Mononuclear cell (primary cell): ENCODE results near the gene PLOD1. TPM values are rescaled to one million over a fixed set of nuclear protein-coding genes. Genes with fewer than 3 reads are reported as not detected.

Experiments
- H3K27me3 ChIP-seq: 2 replicates; pipeline ENCODE4 v1.6.0; 2011; ENCODE audit warnings: low read length, control low read depth; ENCODE audit not compliant: insufficient read depth
- H3K4me1 ChIP-seq: 2 replicates; pipeline ENCODE4 v1.5.1; 2011; ENCODE audit warnings: mild to moderate bottlenecking, low read length, control low read depth; ENCODE audit not compliant: insufficient read depth
- H3K4me3 ChIP-seq: 2 replicates; pipeline ENCODE4 v1.5.1; 2011; ENCODE audit warnings: mild to moderate bottlenecking, low read length, moderate library complexity
- H3K9me3 ChIP-seq: 2 replicates; pipeline ENCODE4 v1.5.1; 2011; ENCODE audit warnings: low read depth, mild to moderate bottlenecking, control low read depth, low read length
- total RNA-seq: library from RNA; depleted of rRNA; stranded (reverse); fragments of >200 nt; gene quantifications from one replicate; pipeline ENCODE4 v1.2.3, GENCODE V29; 2012

The PLOD1 gene
- total RNA-seq, 1 donor, result 21.8 TPM

DNA sequence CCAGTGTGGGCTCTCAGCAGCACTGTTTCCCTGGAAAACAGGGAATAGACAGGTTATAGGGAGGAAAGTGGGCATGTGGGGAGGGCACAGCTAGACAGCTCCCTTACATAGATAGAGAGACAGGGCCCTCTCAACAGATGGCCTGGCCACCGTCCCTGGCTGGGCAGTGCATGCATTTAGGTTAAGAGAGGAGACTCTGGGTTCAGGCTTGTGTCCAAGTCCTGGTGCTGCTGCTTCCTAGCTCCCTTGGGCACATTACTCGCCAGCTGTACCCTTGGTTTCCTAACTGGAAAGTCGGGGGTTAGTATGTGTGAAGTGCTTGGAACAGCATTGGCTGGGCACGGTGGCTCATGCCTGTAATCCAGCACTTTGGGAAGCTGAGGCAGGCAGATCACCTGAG, 9.1 kb downstream of the PLOD1 start:
- no peaks in the 10 kb centered on the region for H3K27me3 ChIP-seq
- no peaks in the 10 kb centered on the region for H3K4me1 ChIP-seq
- no peaks in the 10 kb centered on the region for H3K9me3 ChIP-seq
- H3K4me3 ChIP-seq, result no peak overlapping the region

DNA sequence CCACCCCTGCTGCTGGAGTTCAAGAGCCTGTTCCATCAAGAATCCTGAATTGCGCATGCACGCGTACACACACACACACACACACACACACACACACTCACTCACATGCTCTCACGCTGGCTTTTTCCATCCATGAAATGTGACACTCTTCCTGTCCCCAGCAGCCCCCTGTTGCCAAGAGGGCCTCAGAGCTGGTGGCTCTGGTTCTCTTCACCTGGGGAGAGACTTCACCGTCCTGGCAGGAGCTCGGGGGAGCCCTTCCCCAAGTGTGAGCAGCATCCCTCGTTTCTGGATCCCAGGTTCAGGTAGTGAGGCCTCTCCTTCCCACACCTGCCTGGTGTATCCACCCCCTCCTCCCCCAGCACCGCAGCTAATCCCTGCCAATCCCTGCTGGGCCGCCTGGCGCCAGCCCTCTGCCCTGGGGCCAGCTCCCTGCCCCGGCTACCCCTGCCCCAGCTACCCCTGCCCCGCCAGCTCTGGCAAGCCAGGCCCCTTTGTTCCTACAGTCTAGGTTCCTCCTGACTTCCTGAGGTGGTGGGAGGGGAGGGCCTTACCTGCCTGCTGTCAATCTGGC, 9.9 kb downstream of the PLOD1 start:
- no peak overlapping the region for H3K4me3 ChIP-seq
- H3K4me1 ChIP-seq, result no peaks in the 10 kb centered on the region
- no peaks in the 10 kb centered on the region for H3K27me3 ChIP-seq
- H3K9me3 ChIP-seq, result no peaks in the 10 kb centered on the region

DNA sequence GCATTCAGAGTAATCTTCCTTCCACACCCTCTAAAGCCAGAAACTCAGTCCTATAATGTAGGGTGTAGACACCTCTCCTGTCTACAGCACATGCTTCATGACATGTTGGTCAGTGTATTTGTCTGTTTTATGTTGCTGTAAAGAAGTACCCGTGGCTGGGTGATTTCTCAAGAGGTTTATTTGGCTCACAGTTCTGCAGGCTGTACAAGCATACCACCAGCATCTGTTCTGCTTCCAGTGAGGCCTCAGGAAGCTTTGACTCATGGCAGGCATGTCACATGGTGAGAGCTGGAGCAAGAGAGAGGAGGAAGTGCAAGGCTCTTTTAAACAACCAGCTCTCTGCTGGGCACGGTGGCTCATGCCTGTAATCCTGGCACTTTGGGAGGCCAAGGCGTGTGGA, 12.1 kb downstream of the PLOD1 start:
- Histone ChIP-seq H3K4me1 (no peaks in the 10 kb centered on the region), H3K4me3 (no peak overlapping the region)

DNA sequence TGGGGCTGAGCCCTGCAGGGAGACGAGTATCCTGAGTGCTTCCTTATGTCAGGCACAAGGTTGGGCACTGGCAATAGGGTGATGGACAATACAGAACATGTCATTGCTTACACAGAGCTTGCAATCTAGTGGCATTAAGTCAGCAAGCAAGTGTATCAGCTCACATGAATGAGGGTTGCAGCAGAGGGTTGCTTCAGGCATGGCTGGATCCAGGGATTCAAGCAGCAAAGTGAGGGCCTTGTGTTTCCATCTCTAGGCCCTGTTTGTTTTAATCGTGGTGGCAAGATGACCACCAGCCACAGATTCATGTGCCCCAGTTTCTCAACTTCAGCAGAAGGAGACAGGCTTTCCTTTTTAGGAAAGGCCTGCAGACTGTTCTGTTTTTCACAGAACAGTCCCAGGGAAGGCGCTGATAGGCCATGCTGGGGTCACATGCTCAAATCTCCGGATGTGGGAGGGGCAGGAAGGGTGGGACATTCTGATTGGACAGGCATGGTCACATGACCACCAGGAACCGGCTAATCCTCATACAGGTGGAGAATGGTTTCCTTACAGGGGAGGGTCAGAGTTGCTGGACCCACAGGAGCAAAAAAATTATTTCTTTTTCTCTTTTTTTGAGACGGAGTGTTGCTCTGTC, 14.4 kb downstream of the PLOD1 start:
- no peaks in the 10 kb centered on the region for H3K9me3 ChIP-seq
- no peak overlapping the region for H3K4me3 ChIP-seq
- H3K27me3 ChIP-seq, result no peaks in the 10 kb centered on the region
- H3K4me1 ChIP-seq, result no peaks in the 10 kb centered on the region

More for the DNA sequence above, 12.1 kb downstream of the PLOD1 start:
- no peaks in the 10 kb centered on the region for H3K27me3 ChIP-seq
- H3K9me3 ChIP-seq, result no peaks in the 10 kb centered on the region

DNA sequence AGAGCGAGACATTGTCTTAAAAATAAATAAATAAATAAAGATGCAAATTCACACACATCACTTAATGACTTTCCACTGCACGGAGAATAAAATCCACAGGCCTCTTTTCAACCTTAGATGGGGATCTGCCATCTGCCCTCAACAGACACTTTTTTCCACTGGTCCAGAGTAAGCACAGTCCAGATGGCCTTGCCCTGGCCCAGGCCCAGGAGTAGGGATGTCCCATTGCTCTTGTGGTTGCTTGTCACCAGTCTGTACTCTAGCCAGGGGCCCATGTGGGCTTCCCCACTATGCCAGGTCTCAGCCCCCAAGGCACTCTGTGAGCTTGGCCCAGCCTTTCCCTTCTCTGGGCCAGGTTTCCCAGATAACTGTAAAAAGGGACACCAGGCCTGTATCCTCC, 17.4 kb downstream of the PLOD1 start:
- H3K9me3 ChIP-seq, result no peaks in the 10 kb centered on the region
- H3K27me3 ChIP-seq, result no peaks in the 10 kb centered on the region
- peaks cover 14% of the 10 kb centered on the region for H3K4me1 ChIP-seq
- H3K4me3 ChIP-seq, result no peak overlapping the region

DNA sequence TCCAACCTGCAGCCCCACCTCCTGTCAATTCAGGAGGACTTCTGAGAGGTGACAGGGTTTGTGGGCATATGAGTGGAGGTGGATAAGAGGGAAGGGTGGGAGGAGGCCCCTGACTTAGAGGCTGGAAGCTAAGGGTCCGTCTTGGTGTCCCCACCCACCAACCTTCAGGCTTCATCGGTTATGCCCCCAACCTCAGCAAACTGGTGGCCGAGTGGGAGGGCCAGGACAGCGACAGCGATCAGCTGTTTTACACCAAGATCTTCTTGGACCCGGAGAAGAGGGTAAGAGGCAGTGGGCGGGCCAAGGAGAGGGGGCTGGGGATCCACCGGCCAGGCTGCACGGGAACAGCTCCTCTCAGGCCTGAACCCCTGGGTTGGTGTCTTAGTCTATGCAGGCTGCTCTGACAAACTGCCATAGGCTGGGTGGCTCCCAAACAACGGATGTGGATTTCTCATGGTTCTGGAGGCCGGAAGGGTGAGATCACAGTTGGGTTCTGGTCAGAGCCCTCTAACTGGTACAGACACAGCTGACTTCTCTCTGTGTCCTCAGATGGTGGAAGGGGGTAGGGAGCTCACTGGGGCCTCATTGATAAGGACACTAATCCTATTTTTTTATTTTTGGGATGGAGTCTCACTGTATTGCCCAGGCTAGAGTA, 18.1 kb downstream of the PLOD1 start:
- peaks cover 14% of the 10 kb centered on the region for H3K4me1 ChIP-seq
- no peaks in the 10 kb centered on the region for H3K27me3 ChIP-seq

DNA sequence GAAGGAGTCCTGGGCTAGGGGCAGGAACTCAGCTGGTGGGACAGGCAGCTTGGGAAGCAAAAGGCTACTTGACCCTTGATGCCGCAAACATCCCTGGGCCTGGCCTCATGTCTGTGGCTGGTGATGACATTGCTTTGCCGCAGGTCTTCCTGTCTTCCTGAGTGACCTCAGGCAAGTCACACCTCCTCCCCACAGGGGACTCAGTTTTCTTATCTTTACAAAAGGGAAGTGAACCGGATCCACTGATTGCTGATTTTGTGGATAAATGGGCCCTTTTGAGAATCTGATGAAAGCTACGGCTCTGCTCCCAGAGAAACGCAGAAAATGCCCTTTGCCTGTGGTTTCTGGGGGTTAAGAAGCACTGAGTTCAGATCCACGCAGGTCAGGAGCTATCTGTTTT, 20.7 kb downstream of the PLOD1 start:
- no peaks in the 10 kb centered on the region for H3K9me3 ChIP-seq
- no peaks in the 10 kb centered on the region for H3K27me3 ChIP-seq
- H3K4me1 ChIP-seq, result peaks cover 15% of the 10 kb centered on the region
- H3K4me3 ChIP-seq, result no peak overlapping the region

More for the DNA sequence above, 18.1 kb downstream of the PLOD1 start:
- Histone ChIP-seq H3K4me3 (no peak overlapping the region), H3K9me3 (no peaks in the 10 kb centered on the region)

DNA sequence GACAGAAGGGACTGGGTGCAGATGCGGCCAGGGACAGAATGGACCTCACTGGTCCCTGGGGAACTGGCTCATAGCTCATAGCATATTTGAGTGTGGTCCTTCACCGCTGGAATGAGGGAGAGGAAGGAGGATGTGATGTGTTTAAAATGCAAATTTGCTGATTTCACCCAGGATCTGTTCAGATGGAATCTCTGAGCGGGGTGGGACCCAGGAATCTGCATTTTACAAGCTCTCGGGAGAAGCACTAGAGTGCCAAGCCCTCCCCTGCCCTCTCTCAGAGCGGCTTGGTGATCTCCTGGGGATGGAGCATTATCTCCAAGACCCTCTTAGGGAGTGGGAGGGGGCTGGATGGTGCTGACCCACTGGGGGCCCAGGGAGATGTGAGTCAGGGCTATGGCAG, 22.9 kb downstream of the PLOD1 start:
- no peaks in the 10 kb centered on the region for H3K27me3 ChIP-seq
- H3K4me3 ChIP-seq, result no peak overlapping the region
- H3K9me3 ChIP-seq, result no peaks in the 10 kb centered on the region
- H3K4me1 ChIP-seq, result peaks cover 33% of the 10 kb centered on the region

DNA sequence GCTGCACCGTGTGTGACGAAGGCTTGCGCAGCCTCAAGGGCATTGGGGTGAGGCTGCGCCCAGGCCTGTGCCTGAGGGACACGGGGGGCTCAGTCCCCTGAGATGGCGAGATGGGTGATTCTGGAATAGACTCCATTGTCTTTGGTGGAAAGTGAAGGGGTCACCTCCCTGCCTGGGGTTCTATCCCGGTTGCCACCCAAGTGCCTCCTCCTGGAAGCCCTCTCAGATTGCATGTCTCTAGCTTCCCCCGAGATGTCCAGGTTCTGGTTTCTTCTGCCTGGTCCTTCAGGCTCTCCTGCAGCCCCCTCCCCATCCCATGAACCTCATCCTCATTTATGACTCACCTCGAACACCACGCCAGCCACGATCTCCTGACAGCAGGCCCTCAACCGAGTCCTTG, 23.4 kb downstream of the PLOD1 start:
- no peaks in the 10 kb centered on the region for H3K9me3 ChIP-seq
- H3K27me3 ChIP-seq, result no peaks in the 10 kb centered on the region
- peaks cover 33% of the 10 kb centered on the region for H3K4me1 ChIP-seq
- H3K4me3 ChIP-seq, result no peak overlapping the region

DNA sequence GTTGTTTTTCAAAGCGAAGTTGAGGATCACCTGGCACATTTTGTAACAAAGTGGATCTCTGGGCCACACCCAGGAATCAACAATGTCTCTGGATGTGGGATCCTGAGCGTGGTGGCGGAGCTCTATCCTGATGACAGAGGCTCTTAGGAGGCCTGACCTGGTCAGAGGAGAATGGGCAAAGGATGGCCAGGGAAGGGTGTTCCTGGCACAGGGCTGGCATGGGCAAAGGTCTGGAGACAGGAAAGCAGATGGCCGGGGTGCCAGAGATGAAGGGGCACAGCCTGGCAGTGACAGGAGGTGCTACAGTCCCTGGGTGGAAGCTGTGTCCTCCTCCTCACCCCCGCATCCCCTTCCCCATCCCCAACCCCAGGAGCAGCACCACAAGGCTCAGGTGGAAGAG, 25.8 kb downstream of the PLOD1 start:
- no peaks in the 10 kb centered on the region for H3K27me3 ChIP-seq

DNA sequence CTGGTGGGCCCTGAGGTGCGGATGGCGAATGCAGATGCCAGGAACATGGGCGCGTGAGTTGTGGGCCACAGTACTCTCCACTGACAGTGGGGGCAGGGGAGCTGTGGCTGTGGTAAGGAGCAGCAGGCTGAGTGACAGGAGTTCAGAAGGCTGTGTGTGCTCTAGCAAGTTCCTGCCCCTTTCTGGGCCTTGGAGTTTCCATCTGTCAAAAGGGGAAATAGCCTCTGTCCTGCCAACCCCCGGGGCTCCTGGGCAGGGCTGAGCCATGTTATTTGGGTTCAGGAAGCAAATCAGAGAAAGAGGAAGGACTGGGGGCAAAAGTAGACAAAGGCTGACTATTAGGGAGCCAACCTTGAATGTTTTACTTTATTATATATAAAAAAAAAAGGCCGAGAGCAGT, 26.2 kb downstream of the PLOD1 start:
- Histone ChIP-seq H3K27me3 (no peaks in the 10 kb centered on the region), H3K4me3 (no peak overlapping the region), H3K9me3 (no peaks in the 10 kb centered on the region), H3K4me1 (peaks cover 19% of the 10 kb centered on the region)

More for the DNA sequence above, 25.8 kb downstream of the PLOD1 start:
- Histone ChIP-seq H3K4me3 (no peak overlapping the region), H3K4me1 (peaks cover 22% of the 10 kb centered on the region), H3K9me3 (no peaks in the 10 kb centered on the region)

DNA sequence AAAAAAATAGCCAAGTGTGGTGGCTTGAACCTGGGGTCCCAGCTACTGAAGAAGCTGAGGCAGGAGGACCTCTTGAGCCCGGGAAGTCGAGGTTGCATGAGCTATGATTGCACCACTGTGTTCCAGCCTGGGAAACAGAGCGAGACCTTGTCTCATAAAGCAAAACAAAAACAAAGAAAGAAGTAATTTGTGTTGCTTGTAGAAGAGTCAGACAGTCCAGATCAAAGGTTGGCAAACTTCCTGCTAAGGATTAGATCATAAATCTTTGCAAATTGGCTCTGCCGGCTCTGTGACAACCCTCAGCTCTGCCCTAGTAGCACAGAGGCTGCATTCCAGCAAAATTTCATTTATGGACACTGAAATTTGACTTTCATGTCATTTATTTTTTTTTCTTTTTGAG, 26.7 kb downstream of the PLOD1 start:
- no peak overlapping the region for H3K4me3 ChIP-seq
- no peaks in the 10 kb centered on the region for H3K9me3 ChIP-seq
- H3K27me3 ChIP-seq, result no peaks in the 10 kb centered on the region

DNA sequence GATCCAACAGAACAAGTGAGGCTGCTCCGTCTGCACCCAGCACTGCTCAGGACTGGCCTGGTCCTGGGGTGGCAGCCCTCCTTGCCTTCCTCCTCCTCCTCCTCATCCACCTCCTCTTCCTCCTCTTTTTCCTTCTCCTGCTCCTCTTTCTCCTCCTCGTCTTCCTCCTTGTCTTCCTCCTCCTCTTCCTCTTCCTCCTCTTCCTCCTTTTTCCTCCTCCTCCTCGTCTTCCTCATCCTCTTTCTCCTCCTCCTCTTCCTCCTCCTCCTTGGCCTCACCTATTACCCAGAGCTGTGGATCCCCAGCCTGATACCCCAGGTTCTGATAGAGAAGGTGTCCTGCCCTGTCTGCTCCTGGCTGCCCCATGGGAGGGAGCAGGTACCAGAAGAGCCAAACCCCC, 29.1 kb downstream of the PLOD1 start:
- Histone ChIP-seq H3K4me3 (no peak overlapping the region), H3K27me3 (no peaks in the 10 kb centered on the region), H3K4me1 (peaks cover 19% of the 10 kb centered on the region), H3K9me3 (no peaks in the 10 kb centered on the region)

More for the DNA sequence above, 26.7 kb downstream of the PLOD1 start:
- peaks cover 19% of the 10 kb centered on the region for H3K4me1 ChIP-seq

DNA sequence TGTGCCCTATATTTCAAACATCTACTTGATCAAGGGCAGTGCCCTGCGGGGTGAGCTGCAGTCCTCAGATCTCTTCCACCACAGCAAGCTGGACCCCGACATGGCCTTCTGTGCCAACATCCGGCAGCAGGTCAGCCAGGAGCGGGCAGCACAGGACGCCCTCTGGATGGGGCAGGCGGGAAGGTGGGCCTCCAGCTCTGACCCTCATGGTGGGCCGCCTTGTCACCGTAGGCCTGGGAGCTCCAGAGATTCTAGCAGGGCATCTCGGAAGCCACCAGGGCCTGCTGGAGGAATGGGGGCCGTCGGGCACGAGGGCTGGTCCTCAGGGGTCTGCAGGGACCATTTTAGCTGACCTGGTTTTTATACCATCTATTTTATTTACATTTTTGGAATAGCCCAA, 30.1 kb downstream of the PLOD1 start:
- Histone ChIP-seq H3K4me1 (peaks cover 19% of the 10 kb centered on the region), H3K4me3 (no peak overlapping the region), H3K9me3 (no peaks in the 10 kb centered on the region), H3K27me3 (no peaks in the 10 kb centered on the region)

DNA sequence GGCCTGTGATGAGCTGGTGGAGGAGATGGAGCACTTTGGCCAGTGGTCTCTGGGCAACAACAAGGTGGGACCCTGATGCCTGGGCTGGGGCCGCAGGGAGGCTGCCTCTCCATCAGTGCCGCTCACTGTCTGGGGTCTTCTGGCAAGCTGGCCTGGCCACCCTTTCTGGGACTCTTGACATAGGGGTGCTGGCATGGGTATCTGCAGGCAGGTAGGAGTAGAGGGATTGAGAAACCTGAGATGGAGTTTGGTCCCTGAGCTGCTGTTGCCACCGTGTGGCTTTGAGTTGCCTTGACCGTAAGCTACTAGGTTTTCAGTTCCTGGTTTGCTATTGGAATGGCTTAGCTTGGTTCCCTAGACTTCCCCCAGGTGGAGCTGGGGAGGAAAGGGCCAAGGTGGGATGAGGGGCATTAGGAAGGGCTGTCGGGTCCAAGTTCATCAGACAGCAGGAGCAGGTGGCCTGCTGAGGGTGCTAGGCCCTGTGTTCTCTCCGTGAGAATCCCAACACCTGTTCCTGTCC, 32.6 kb downstream of the PLOD1 start:
- Histone ChIP-seq H3K9me3 (no peaks in the 10 kb centered on the region), H3K27me3 (no peaks in the 10 kb centered on the region), H3K4me3 (no peak overlapping the region)

More for the DNA sequence above, 32.6 kb downstream of the PLOD1 start:
- H3K4me1 ChIP-seq, result no peaks in the 10 kb centered on the region
